Midbrain (tissue), 1 donor: ENCODE results near the gene MYL6B.

ENCODE experiments used
- DNase-seq: peaks from one replicate; lab custom pipeline; 2025; lab: John Stamatoyannopoulos, UW

Gene MYL6B

DNA sequence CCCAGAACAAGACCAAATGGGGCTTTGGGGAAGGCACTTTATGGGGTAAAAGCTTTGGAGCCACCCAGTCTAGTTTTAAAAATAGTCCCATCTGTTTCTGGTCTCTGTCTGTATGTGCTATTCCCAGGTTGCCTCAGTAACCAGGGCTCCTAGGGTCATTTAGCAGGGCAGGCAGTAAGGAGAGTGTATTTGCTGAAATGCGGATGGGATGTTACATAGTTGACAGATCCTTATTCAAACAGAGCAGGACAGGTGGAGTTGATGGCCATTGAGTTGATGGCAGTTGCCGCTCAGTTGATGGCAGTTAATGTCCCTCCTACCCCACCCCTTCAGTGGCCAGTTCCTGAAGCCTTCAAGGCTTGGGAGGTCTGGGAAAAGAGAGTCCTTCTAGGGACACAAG is 29.8 kb upstream of the MYL6B start:
- DNase-seq, result no peak

DNA sequence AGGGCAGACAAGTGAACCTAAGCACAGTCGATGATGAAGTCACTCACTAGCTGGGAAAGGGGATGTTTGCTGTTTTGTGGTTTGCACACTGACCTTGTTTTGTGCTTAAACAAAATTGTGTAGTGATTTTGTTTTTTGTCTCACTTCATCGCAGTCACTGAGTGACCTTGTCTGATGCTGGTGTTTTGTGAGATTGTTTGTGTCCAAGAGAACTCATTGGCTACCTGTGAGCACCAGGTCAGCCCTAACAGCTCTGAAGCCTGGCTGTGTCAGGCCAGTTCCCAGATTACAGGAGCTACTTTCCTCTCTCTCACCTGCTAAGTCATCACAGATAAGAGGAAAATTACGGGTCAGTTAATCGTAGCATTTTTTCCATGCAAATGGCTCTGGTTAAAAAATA is 28.3 kb upstream of the MYL6B start:
- no peak for DNase-seq

DNA sequence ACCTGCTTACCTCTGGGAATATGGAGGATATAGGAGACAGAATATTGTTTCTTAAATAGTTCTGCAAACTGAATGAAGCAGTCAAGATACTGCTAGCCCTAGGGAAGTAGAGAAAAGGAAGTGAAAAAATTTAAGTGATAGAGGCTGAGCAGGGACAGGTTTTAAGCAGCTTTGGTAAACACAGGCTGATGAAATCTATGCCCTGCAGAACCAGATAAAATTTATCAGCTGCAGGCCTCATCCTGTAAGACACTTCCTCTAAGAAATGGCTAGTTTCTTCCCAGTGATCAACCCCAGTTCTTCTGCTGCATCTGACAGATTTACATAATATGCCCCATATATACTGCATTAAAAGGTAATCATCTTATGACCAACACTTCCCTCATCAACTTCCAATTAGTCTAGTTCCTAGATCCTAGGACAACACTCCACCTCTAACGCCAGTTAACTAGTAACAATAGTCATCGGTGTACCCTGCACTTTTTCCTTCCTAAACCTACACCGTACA is 25.6 kb upstream of the MYL6B start:
- DNase-seq, result no peak

DNA sequence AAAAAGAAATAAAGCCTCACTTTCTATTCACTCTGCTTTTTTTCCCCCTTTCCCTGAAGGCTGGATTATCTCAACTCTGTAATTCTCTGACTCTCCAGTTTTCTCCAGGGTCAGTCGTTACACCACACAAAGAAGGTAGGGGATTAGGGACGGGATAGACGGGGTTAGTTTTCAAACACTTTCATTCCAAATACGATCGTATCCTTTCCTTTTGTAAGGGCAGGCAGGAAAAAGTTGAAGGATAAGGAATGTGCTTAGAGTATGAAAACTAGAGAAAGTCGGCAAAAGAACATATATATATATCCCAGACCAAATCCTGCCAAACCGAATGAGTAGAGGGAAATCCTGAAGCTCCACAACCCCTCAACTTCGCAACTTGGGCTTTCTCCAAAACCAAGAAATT is 24.9 kb upstream of the MYL6B start:
- no peak for DNase-seq

DNA sequence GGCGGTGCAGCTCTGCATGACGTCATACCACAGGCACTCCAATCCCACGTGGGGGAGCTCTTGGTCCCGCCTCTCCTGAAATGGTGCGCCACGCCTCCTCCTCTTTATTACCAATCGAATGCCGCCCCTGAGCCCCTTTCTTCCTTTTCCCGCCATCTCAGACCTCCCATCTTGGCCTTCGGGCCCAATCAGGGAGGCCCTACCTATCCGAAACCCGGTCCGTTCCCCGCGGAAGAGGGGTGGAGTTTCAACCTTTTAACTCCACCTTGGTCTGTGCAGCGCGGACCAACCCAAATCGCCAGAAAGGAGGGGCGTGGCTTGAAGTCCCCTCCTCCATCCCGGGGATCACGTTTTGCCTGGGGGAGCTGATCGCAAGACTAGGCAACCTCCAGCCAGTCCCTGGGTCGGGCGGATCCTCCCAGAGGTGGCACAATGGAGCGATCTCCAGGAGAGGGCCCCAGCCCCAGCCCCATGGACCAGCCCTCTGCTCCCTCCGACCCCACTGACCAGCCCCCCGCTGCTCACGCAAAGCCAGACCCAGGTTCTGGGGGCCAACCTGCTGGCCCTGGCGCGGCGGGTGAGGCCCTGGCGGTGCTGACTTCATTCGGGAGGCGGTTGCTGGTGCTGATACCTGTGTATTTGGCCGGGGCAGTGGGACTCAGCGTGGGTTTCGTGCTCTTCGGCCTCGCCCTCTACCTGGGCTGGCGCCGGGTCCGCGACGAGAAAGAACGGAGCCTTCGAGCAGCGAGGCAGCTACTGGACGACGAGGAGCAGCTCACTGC is 24.3 kb upstream of the MYL6B start, which contains the start of gene ESYT1:
Gene ESYT1, plus strand, starts transcription at position 380 of the 782 bp plus-strand sequence. Its CDS starts 53 bp downstream, at position 433.
- DNase-seq, result peak; percentile 95

DNA sequence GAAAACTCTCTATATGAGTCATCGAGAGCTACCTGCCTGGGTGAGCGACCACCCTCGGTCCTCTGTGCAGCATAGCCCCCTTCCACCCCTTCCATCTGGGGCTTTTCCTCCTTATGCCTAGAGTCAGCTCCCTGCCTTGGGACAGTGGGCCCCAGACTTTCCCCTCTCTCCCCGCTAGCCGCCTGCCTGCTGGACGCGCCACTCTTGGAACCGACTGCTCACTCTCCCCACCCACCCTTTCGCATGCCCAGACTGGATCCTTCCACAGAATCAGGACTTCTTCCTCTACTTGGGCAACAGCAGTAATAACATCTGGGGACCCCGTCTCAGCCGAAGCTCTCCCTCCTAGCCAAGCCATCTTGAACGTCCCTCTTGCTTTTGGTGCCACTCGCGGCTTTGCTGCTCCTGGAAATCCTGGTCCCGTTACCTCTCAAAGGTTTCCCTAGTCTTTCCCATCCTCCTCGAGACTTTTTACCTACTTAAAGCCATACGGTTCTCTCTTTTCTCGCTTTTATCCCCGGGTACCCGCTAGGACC is 23.6 kb upstream of the MYL6B start:
- DNase-seq, result no peak

DNA sequence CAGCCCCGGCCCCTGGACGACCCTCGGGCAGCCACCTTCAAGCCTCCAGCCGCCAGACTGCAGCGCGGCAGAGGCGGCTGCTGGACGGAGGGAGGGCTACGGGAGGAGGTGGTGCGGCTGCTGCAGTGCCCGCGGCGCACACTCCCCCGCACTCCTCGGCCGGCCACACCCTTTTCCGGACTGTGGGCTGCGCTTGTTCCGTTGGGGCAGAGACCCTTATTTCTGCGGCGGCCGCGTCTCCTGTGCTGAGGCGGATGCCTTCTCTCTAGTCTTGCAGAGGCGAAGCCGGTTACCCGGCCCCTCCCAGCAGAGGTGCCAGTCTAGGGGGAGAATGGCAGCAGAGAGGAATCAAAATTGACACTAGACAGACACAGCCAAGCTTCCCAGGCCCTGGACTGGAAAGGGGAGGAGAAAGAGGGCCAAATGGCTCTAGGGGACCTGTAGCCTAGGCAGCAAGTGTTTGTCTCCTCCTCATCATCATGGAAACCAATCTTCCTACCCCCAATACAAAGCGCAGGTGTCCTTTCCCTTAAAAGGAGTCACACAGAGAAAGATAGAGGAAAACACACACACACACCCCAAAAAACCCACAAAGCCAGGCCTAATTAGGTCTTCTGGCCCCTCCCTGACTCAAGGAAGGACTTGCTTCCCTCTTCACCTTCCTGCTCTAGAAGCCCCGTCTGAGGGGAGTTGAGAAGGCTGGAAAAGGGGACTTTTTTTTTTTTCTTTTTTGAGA is 23.0 kb upstream of the MYL6B start:
- DNase-seq, result no peak

DNA sequence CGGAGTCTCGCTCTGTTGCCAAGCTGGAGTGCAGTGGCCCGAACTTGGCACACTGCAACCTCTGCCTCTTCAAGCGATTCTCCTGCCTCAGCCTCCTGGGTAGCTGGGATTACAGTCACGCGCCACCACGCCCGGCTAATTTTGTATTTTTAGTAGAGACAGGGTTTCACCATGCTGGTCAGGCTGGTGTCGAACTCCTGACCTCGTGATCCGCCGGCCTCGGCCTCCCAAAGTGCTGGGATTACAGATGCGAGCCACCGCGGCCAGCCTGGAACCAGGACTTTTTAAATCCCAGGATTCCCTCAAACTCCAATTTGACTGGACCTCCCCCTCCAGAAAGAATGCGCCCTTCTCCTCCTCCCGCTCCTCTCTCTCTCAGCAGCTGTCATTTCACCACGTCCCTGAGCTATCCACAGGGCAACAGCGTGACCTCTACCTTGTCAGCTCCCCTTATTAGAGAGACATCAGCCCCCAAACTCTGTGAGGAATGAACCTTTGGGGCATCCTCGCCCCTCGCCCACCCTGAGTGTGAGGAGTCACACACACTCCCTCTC is 22.4 kb upstream of the MYL6B start:
- no peak for DNase-seq

DNA sequence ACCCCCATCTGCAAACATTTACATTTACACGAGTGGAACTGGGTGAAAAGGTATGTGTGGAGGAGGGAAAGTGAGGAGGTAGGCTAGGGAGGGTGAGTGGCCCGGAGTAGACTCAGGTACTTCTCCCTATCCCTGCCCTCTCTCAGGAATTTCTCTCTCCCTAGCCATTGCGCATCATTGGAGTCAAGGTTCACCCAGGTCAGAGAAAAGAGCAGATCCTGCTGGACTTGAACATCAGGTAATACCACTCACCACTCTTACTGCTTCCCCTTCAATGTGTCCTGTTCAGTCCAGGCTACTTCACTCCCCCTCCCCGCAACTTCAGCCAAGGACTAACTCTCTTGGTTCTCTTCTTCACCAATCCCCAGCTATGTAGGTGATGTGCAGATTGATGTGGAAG is 21.5 kb upstream of the MYL6B start:
- no peak for DNase-seq

DNA sequence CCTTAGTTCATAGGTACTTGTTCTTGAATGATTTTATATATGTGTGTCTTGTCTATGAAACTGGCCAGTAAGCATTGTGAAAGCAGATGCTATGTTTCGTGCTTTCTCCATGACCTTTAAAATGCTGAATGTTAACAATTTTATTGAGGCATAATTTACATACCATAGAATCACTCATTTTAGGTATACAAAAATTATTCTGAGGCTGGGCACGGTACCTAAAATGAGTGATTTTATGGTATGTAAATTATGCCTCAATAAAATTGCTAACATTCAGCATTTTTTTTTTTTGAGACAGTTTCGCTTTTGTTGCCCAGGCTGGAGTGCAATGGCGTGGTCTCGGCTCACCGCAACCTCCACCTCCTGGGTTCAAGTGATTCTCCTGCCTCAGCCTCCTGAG is 17.5 kb upstream of the MYL6B start:
- DNase-seq, result no peak

DNA sequence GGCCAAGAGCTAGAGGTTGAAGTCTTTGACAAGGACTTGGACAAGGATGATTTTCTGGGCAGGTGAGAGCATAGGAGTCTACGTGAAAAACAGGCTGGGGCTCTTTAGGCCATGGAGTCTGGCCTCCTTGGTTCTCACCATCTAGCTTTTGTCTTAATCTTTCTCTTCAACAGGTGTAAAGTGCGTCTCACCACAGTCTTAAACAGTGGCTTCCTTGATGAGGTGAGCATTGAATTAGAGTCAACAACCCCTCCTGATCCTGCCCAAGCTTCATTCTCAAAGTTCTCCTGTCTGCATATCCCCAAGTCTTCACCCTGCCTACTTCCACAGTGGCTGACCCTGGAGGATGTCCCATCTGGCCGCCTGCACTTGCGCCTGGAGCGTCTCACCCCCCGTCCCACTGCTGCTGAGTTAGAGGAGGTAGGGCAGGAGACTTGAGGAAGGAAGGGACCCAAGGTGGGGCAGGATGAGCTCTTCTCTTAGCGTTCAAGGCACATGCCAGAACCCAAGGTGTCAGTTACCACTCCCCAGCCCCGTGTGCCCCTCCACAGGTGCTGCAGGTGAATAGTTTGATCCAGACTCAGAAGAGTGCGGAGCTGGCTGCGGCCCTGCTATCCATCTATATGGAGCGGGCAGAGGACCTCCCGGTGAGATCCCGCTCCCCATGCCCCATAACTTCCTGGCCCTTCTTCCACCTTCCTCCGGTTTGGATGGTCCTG is 14.4 kb upstream of the MYL6B start:
- no peak for DNase-seq

DNA sequence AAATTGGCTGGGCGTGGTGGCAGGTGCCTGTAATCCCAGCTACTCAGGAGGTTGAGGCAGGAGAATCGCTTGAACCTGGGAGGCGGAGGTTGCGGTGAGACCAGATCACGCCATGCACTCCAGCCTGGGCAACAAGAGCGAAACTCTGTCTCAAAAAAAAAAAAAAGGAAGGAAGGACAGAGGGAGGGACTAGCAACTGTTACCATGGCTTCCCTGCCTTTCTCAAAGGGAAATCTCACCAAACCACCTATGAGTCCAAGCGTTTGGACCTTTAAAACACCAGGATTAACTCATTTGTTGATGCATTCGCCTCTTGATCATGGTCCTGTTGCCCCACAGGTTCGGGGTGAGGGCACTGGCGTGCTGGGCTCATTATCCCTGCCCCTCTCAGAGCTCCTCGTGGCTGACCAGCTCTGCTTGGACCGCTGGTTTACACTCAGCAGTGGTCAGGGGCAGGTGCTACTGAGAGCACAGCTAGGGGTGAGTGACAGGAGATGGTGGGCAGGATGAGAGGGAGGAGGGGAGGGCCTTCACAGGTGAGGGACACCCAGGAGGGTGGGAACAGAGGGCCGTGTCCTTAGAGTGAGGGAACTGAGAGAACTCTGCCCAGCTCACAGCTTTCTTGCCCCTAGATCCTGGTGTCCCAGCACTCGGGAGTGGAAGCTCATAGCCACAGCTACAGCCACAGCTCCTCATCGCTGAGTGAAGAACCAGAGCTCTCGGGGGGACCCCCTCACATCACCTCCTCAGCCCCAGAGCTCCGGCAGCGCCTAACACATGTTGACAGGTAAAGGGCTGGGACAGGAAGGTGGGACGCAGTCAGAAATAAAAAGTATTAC is 10.2 kb upstream of the MYL6B start:
- no peak for DNase-seq

DNA sequence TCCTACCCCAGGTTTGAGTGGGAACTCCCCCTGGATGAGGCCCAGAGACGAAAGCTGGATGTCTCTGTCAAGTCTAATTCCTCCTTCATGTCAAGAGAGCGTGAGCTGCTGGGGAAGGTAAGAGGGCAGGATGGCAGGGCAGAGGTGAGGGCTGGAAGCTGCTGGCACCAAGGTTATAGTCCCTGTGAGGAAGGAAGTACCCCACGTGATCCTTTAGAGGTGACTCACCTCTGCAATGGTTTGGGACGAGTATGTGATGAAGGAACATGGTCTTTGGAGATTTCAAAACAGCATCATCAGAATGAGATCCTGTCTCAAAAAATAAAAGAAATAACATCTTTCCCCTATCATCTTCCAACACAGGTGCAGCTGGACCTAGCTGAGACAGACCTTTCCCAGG is 9.2 kb upstream of the MYL6B start:
- no peak for DNase-seq

DNA sequence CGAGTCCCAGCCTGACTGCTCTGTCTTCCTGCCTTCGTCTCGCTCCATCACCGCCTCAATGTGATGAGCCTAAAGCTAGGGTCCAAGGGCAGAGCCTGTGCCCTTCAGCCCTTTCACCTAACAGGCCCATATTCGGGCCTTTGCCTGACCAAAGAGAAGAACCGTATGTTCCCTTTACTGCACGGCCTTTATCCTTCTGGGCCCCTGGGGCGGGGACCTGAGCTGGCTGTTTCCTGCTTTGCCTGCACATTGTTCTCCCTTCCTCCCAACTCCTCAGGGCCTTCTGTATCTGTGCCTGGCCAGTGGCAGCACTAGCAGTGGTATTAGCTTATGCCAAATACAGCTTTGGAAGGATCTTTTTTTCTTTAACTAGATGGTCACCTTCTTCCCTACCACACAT is 8.5 kb upstream of the MYL6B start:
- no peak for DNase-seq

DNA sequence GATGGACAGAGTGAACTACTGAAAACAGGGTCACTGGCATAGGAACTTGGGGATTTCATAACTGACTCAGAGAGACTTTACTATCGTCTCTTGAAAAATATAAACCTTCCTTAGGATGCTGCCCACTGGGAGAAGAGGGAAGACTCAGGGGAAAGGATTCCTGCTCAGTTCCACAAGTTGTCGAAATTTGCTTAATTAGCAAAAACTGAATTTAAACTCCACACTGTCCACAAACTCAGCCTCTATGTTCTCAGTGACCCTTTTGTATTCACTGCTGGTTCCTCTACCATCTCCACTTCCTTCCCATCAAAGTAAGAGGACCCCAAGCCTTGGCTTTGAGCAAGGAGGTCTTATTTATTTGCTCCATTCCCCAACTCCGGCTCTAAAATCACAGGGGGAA is 7.2 kb upstream of the MYL6B start:
- no peak for DNase-seq

DNA sequence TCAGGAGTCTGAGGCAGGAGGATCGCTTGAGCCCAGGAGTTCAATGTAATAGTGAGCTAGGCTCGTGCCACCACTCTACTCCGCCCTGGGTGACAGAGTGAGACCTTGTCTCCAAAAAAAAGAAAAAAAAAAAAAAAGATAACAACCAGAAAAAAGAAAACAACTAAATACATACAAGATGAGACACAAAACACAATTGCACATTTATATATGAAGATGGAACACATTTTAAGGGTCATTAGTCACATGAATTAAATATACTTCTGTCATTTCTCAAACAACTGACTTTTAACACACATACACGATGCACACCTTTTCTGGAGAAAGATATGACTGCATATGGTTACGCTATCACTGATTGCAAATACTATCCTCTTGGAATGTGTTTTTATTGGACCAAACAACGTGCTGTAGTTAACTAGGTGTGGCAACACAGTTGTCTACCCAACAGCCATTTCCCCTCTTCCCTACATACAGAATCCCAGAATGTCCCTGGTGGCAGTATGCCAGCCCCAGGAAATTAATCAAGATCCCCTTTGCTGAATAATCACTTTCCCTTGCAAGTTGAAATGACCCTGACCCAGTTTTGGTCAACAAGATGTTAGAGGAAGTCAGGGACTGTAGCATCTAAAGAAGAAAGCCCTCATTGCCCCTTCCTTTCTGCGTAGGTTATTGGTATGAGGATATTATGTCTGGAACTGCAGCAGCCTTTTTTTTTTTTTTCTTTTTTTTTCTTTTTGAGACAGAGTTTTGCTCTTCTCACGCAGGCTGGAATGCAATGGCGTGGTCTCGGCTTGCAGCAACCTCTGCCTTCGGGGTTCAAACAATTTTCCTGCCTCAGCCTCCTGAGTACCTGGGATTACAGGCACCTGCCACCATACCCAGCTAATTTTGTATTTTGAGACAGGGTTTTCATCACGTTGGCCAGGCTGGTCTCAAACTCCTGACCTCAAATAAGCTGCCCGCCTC is 5.6 kb upstream of the MYL6B start:
- DNase-seq, result no peak

DNA sequence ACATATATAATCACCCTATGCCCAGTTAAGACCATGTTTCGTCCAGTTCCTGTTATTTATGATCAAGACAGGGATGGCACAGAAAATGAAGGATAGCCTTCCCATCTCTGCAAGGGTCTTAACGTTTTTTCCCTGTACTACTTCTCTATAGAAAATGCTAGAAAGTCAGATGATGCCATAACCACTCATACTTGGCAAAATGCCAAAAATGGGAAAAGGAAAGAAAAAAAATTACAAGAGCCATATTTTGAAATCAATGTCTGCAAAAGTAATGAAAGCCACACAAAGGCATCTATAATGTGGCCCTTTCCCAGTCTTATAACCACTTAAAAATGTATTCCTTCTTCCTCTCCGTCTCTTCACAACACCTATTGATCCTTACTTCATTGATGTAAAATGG is 1.8 kb upstream of the MYL6B start:
- DNase-seq, result no peak

DNA sequence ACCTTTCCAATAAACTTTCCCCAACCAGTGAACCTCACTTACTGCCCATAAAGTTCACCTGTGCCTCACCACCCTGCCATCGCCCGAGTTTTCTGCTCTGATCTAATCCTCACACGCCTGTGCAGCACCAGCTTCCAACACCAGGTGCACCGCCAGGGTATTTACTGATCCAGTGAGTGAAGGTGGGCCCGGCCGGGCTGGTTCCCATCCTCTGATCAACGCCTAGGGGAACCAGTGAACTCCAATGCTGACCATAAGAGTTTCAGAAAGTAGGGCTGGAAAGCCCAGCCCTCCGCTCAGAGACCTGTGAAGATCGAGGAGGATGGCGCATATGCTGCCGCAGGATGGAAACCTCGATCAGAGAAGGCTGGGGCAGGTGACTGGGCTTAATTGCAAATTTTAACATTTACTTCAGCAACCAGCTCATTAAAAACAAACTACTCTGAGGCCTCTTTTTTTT is 685 bp upstream of the MYL6B start:
- DNase-seq, result no peak

DNA sequence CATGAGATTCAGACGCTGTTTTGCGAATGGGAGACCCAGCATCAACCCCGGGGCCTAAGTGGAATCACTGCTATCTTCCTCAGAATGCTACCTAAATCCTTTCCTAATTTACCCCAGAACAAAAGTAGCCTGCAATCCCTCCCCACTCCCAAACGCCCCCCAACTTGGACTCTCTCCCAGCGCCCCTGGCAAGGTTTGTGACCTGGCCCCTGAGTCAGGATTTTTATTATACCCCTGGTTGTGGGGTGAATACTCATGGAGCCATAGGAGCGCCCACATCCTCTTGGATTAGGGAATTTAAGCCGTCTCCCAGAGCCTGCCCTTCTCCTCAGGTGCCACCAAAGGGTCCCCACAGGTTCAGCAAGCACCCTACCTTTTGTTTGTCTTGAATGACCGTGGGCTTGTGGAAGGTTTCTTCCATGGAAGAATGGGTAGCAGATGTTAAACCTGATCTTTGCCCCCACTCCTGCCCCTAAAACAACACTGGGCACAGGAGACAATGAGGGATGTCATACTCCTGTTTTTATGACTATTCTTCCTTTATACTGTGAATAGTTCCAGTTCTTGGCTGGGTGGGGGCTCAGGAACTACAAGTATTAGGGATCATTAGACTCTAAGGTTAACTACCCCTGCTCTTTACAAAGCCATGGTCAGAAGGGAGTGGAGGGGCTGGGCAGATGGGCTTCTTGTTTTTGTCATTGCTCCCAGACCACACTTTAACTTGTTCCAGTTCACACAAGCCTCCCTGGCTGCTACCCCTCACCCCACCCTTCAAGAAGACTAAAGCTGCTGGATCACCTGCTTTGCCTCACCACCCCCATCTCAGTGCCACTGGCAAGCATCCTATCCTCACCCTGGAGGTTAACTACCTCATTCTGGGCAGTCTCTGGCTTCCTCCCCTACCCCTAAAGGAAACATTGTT is 630 bp downstream of the MYL6B start:
- DNase-seq, result no peak
